Spinal cord (tissue), 10 donors: ENCODE results near the gene ILKAP. TPM values are rescaled to one million over a fixed set of nuclear protein-coding genes. Genes with fewer than 3 reads are reported as not detected.
A peak's percentile ranks its signal among the peaks of the same experiment; 100 is the strongest.

Experiments used
- DNase-seq, 6 donors: peaks; one replicate each; pipeline versions ENCODE4 v3.0.0 to v3.0.0-alpha.2; 2013 to 2015; ENCODE audit warnings: low spot score in 6 of 6, low read depth in 4 of 6
- H3K27ac ChIP-seq: one replicate; pipeline ENCODE4 v1.5.1; 2013; ENCODE audit warnings: low read depth, low read length, control low read depth
- H3K27me3 ChIP-seq: one replicate; pipeline ENCODE4 v1.6.1; 2013; ENCODE audit warnings: low read length; ENCODE audit not compliant: control insufficient read depth, insufficient read depth
- H3K36me3 ChIP-seq: one replicate; pipeline ENCODE4 v1.6.1; 2013; ENCODE audit warnings: low read length; ENCODE audit not compliant: control insufficient read depth, insufficient read depth
- H3K4me1 ChIP-seq: one replicate; pipeline ENCODE4 v1.6.1; 2013; ENCODE audit warnings: low read length; ENCODE audit not compliant: control insufficient read depth, insufficient read depth
- H3K4me3 ChIP-seq: one replicate; pipeline ENCODE4 v1.5.1; 2013; ENCODE audit warnings: low read depth, low read length, control low read depth
- H3K9me3 ChIP-seq: one replicate; pipeline ENCODE4 v1.6.1; 2013; ENCODE audit warnings: low read length; ENCODE audit not compliant: control insufficient read depth, insufficient read depth
- WGBS: methylation state at CpG from one replicate; pipeline ENCODE4 v1.1.5; 2013; ENCODE audit warnings: missing lambda C conversion rate; ENCODE audit not compliant: insufficient coverage; 5-methylcytosine and 5-hydroxymethylcytosine counted together
- polyA plus RNA-seq, 2 donors: library from polyadenylated mRNA; unstranded; fragments of 120-200 nt; gene quantifications; one replicate each; pipeline ENCODE4 v1.2.1, GENCODE V29; 2013; ENCODE audit not compliant: insufficient read length in 2 of 2
- total RNA-seq, 2 donors: library from RNA; depleted of rRNA in 1 of 2; stranded (reverse); fragments of 120-200 nt in 1 of 2; fragments of >200 nt in 1 of 2; gene quantifications; one replicate each; pipeline versions ENCODE4 v1.2.3 to v1.2.4, GENCODE V29; 2013 to 2014
- donor health status: healthy.

ILKAP gene
- total and polyA plus RNA-seq, 4 donors = 29.4 to 65.8 (median 43.5) TPM

DNA sequence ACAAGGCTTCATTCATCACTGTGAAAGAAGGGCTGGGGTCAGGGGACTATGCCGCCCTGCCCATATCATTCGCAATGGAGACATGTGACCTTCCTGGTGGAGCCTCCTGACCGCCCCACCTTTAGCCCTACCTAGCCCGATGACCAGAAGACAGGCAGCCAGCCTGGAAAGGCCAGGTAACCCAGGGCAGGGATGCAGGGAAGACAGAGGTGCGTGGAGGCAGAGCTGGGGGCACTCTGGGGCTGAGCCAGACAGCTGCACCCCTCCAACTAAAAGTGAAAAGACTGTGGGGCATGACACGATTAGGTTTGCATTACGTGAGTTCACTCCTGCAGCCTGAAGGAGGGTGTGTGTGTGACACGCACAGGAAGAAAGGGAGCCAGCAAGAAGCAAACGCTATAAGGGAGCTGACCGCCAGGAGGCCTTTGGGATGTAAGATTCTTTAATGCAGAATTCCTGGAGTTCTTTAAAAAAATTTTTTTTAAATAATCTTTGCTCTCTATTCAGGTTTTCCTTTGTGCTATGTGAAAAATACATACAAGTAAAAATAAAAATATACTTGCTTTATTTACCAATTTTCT, 40.1 kb upstream of the ILKAP start:
- WGBS = 45% methylated on average over 5 of the region's 10 CpGs
- Histone ChIP-seq H3K9me3 (no peaks in the 10 kb centered on the region), H3K4me1 (peaks cover 36% of the 10 kb centered on the region), H3K27ac (peak overlapping the region; percentile 75), H3K4me3 (no peak overlapping the region), H3K27me3 (no peaks in the 10 kb centered on the region), H3K36me3 (peaks cover 38% of the 10 kb centered on the region)
- DNase-seq = peak in 1 of 6 donors; percentile 31

- H3K27me3 ChIP-seq = no peaks in the 10 kb centered on the region
- 36% methylated on average over 5 of the region's 7 CpGs for WGBS
- peak overlapping the region; percentile 75 for H3K27ac ChIP-seq
- no peaks in the 10 kb centered on the region for H3K9me3 ChIP-seq
- no peak overlapping the region for H3K4me3 ChIP-seq
- H3K36me3 ChIP-seq = peaks cover 33% of the 10 kb centered on the region
- peaks cover 43% of the 10 kb centered on the region for H3K4me1 ChIP-seq
- DNase-seq = peak in 4 of 6 donors; percentile 65 to 89 (median 82)
Measured at GRCh38 chr2:238242731-238243495, 39.4 kb upstream of the ILKAP start.

DNA sequence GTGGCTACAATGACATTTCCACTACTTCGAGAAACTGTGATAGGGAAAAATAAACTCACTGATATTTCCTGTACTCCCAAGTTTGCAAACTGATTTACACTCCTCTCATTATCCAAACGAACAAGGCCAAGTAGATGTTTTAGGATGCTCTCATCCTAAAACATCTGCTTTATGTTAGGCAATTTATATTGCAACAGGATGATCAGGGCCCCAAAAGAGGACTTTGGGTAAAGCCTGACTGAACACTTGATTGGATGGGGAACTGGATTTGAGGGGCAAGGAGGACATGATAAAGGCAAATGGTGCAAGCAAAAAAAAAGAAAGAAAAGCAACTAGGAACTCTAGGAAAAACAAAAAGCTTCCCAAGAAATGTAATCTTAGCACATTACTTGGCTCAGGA, 38.5 kb upstream of the ILKAP start:
- no peaks in the 10 kb centered on the region for H3K9me3 ChIP-seq
- H3K4me3 ChIP-seq = no peak overlapping the region
- H3K27me3 ChIP-seq = no peaks in the 10 kb centered on the region
- H3K4me1 ChIP-seq = peaks cover 45% of the 10 kb centered on the region
- peaks cover 27% of the 10 kb centered on the region for H3K36me3 ChIP-seq
- WGBS = no CpG with 5 or more reads among the region's 2 CpGs
- DNase-seq = no peak
- H3K27ac ChIP-seq = peak overlapping the region; percentile 75

GRCh38 chr2:238240757-238241711, 37.5 kb upstream of the ILKAP start:
- Histone ChIP-seq H3K27ac (peak overlapping the region; percentile 67), H3K36me3 (peaks cover 22% of the 10 kb centered on the region), H3K4me3 (no peak overlapping the region), H3K4me1 (peaks cover 45% of the 10 kb centered on the region), H3K9me3 (no peaks in the 10 kb centered on the region), H3K27me3 (no peaks in the 10 kb centered on the region)
- WGBS = 7% methylated on average over 58 of the region's 71 CpGs
- peak in 2 of 6 donors; percentile 79 to 95 for DNase-seq

GRCh38 chr2:238239863-238240756, 36.6 kb upstream of the ILKAP start, which contains the start of gene HES6:
Gene HES6, minus strand, starts transcription at chr2:238240038. Its CDS starts 133 bp downstream, at chr2:238239905.
- H3K36me3 ChIP-seq = peaks cover 17% of the 10 kb centered on the region
- peak within 1 kb of the TSS; percentile 41 for H3K4me3 ChIP-seq
- H3K27ac ChIP-seq = peak within 1 kb of the TSS; percentile 78
- under 1% methylated on average over 104 of the region's 105 CpGs for WGBS
- H3K27me3 ChIP-seq = no peaks in the 10 kb centered on the region
- no peaks in the 10 kb centered on the region for H3K9me3 ChIP-seq
- peak in 4 of 6 donors; percentile 78 to 97 (median 92) for DNase-seq
- peaks cover 45% of the 10 kb centered on the region for H3K4me1 ChIP-seq

- Histone ChIP-seq H3K27me3 (no peaks in the 10 kb centered on the region), H3K27ac (no peak overlapping the region), H3K4me1 (peaks cover 47% of the 10 kb centered on the region), H3K9me3 (no peaks in the 10 kb centered on the region), H3K4me3 (peak overlapping the region; percentile 31), H3K36me3 (peaks cover 12% of the 10 kb centered on the region)
- DNase-seq = no peak
- under 1% methylated on average over 43 of the region's 43 CpGs for WGBS
Measured at GRCh38 chr2:238239543-238239862, 36.0 kb upstream of the ILKAP start.

DNA sequence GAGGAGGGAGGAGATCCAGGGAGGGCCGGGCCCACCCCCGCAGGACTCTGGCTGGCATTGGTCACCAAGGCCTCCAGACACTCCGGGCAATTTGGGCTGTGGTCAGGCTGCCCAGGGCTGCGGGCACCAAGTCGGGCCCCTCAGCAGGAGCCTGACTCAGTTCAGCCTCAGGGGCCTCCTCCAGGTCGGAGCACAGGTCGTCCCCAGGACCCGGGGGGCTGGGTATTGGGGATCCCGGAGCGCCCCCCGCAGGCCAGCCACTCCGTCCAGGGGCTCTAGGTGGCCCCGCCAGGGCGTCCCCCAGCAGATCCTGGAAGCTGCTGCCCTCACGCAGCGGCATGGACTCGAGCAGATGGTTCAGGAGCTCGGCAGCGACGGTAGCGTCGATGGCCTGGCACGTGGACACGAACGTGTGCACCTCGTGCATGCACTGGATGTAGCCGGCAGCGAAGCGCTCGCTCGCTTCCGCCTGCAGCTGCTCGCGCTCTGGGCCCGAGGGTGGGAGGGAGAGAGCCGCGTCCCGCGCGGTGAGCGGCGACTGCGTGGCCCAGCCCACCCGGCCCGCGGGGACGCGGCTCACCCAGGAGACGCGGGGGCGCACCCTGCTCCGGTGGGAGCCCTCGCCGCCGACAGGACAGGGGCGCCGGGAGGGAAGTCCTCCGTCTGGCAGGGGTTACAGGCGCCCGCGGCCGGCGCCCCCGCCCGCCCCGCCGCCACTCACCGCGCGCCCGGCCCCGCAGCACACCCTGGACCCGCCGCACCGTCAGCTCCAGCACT, 35.5 kb upstream of the ILKAP start:
- Histone ChIP-seq H3K4me1 (peaks cover 49% of the 10 kb centered on the region), H3K27ac (no peak overlapping the region), H3K9me3 (no peaks in the 10 kb centered on the region), H3K4me3 (peak overlapping the region; percentile 35), H3K27me3 (no peaks in the 10 kb centered on the region), H3K36me3 (peaks cover 12% of the 10 kb centered on the region)
- WGBS = 13% methylated on average over 75 of the region's 75 CpGs
- DNase-seq = peak in 2 of 6 donors; percentile 60 to 72

DNA sequence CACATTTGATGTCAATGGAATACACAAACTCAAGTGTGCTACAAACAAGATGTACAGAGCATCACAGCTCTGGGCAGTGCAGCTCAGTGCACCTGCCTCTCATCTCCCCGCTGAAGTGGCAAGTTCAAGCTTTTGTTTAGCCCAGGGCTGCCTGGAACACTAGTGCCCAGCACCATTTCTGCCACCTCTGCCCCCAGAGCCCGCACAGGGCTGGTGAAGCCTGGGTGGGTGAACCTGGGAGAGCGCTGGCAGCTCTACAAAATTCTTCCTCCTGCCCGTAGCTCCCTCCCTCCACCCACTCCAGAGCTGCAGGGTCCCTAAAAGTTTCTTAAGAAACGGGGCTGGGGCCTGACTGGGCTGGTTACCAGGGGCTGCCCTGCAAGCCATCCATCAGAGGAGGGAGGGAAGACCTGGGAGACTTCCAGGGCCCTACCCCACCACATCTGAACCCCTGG, 34.8 kb upstream of the ILKAP start:
- WGBS = 81% methylated on average over 2 of the region's 5 CpGs
- H3K27me3 ChIP-seq = no peaks in the 10 kb centered on the region
- no peak for DNase-seq
- peaks cover 45% of the 10 kb centered on the region for H3K4me1 ChIP-seq
- peaks cover 12% of the 10 kb centered on the region for H3K36me3 ChIP-seq
- no peak overlapping the region for H3K4me3 ChIP-seq
- H3K9me3 ChIP-seq = no peaks in the 10 kb centered on the region
- no peak overlapping the region for H3K27ac ChIP-seq
